Measurements from ENCODE around the gene NSF. TPM values are rescaled to one million over a fixed set of nuclear protein-coding genes. Genes with fewer than 3 reads are reported as not detected.
"Not testable (repeated sequence)": the region's sequence is repeated elsewhere in the genome, so short reads cannot be mapped to it uniquely, and the experiment has no call there.

NSF gene
- total RNA-seq, 1 donor from 2014 or later = 41.3 TPM

DNA sequence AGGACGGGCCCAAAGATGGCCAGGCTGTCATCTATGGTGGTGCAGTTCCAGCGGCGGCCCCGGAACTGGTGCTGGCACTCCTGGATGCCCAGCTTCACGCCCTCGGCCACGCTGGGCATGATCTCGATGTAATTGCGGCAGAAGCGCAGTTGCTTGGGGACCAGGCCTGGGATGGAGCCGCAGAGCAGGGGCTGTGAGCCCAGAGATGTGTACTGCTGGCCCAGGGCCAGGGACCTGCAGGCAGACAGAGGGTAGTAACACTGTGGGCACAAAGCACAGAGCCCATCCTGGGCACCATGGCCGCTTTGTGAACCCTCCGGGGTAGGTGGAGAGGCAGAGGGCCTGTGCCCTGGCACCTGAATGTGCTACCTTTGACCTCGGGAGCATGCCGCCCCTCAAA, 183.2 kb downstream of the NSF start:
- DNase-seq (ENCODE audit: low read depth in 2 of 2) = no peak

- DNase-seq (ENCODE audit: low read depth in 2 of 2) = no peak
These were observed 183.8 kb downstream of the NSF start for GRCh38 chr17:46774108-46774737.

- no peak for DNase-seq (ENCODE audit: low read depth in 2 of 2)
These were observed 186.0 kb downstream of the NSF start for GRCh38 chr17:46776298-46777005.

- DNase-seq (ENCODE audit: low read depth in 2 of 2) = peak in 1 of 2 donors; percentile 21
These were observed 187.8 kb downstream of the NSF start for GRCh38 chr17:46777943-46778915.

GRCh38 chr17:46780003-46780373, 189.5 kb downstream of the NSF start:
- DNase-seq (ENCODE audit: low read depth in 2 of 2) = no peak

GRCh38 chr17:46782250-46782953, 191.9 kb downstream of the NSF start:
- DNase-seq (ENCODE audit: low read depth in 2 of 2) = peak; percentile 26 to 62

DNA sequence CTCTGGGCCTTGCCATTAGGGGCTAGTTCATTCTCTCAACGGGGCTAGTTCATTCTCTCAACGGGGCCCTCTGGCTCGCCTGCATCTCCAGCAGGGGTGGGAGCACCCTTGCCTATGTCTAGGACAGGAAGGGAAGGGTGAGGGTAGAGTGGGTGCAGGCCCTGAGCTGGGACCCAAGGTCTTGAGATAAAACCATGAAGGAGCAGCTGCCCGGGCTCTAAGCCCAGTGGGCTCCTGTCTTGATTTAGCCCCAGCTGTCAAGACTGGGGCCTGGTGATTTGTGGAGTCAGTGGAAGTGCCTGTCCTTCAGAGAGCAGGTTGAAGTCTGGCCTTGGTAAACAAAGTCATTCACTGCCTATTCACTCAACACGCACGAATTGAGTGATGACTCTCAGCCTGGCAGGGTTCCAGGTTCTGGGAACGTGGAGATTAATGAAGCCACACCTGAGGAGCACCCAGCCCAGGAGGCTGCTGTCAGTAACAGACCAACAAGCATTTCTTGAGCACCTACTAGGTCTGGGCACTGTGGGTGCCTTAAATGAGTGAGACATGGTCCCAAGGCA, 192.6 kb downstream of the NSF start:
- DNase-seq (ENCODE audit: low read depth in 2 of 2) = no peak

- no peak for DNase-seq (ENCODE audit: low read depth in 2 of 2)
These were observed 195.2 kb downstream of the NSF start for GRCh38 chr17:46785696-46786095.

GRCh38 chr17:46787478-46787877, 197.0 kb downstream of the NSF start:
- DNase-seq (ENCODE audit: low read depth in 2 of 2) = no peak

- DNase-seq (ENCODE audit: low read depth in 2 of 2) = no peak
These were observed 197.8 kb downstream of the NSF start for GRCh38 chr17:46788300-46788699.

GRCh38 chr17:46788796-46789195, 198.3 kb downstream of the NSF start:
- DNase-seq (ENCODE audit: low read depth in 2 of 2) = no peak

DNA sequence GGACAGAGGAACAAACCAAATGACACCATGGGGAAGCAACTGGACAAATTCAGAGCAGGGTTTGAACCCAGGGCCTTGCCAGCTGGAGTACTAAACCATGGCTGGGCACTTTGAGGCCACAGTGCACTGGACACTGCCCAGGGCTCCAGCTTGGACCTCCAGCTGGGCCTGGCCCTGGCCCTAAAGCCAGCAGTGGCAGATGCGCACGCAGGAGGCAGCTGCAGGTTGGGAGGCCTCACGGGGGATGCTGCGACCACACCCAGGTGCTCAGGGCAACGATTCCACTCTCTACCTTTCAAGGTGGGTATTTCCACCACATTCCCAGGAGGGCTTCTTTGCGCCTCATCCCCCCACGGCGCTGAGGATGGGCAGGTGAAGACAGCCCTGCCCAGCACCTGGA, 199.1 kb downstream of the NSF start:
- DNase-seq (ENCODE audit: low read depth in 2 of 2) = no peak

GRCh38 chr17:46790216-46790615, 199.7 kb downstream of the NSF start:
- no peak for DNase-seq (ENCODE audit: low read depth in 2 of 2)

DNA sequence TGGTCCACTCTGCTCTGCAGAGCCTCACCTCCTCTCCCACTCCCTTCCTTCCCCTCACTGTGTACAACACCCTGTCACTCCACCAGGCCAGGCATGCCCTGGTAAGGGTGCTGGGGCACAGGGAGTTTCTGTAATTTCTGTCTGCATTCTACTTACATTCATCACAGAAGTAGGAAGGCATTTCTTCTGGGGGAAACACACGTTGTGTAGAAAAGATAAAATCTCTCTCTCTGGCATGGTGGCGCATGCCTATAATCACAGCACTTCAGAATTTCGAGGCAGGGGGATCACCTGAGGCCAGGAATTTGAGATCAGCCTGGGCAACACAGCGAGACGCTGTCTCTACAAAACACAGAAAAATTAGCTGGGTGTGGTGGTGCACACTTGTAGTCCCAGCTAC, 201.1 kb downstream of the NSF start:
- no peak for DNase-seq (ENCODE audit: low read depth in 2 of 2)

DNA sequence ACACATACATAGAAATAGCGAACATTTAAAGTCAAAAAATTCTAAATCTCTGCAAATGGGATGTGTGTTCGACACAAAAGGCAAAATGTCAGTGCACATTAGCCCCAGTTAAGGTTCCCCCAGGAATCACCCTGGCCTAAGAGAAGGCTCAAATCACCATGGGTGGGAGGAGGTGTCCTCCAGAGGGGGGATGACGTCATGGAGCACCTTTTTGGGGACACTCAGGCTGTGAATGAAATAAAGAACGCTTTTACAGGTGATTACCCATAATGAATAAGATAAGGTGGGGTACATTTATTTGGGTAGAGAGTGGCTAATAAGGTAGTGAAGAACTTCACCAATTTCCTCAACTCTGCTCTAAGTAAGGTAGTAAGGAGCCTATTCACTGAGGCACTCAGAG, 201.6 kb downstream of the NSF start:
- no peak for DNase-seq (ENCODE audit: low read depth in 2 of 2)

- DNase-seq (ENCODE audit: low read depth in 2 of 2) = not testable (repeated sequence)
These were observed 202.6 kb downstream of the NSF start for GRCh38 chr17:46793023-46793422.

DNA sequence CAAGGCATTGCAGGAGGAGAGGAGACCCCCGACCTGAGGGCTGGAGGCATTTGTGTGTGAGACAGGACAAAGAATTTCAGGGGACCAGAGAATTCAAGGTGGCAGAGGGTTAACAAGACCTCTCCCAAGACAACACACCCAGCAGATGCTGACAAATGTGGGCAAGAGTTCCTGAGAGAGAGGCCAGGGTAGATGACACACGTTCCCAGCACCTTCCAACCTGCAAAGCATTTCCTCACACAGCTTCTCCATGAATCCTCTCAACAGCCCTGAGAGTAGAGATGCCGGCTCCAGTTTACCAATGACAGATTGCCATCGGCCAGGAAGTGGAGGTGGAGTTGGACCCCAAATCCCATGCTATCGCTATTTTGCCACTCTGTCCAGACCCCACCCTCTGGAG, 203.1 kb downstream of the NSF start:
- no peak for DNase-seq (ENCODE audit: low read depth in 2 of 2)

DNA sequence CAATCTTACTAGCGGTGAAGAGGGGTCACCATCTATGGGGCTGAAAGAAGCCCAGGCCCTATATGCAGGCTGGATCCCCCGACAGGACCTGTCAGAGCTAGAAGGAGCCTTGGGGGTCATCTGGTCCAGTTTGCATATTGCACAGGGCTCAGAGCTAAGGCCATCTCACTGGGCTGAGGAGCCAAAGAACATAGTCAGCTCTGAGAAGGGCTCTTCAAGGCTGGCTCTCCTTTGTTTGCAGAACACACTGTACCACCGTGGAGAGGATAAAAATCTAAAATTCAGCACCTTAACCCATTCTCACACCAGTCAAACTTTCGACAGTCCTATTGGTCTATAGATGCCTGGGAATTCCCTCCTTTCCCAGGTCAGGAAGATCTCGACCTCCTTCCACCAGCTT, 203.8 kb downstream of the NSF start:
- DNase-seq (ENCODE audit: low read depth in 2 of 2) = no peak

- no peak for DNase-seq (ENCODE audit: low read depth in 2 of 2)
These were observed 205.0 kb downstream of the NSF start for GRCh38 chr17:46795379-46795952.

DNA sequence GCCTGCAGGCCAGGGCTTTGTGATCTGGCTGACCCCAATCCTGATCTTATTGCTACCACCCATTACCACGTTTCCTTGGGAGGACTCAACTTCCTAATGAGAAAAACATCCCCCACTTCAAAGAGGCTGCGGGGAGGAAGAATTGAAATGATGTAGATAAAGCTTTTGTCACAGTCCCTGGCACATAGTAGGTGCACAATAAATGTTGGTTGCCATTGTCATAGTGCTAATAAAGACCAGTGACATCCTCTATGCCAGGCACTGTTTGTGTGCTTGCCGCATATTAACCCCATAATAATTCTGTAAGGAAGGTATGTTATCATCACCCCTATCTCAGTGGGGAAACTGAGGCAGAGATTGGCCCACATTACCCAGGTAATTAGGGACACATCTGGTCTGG, 205.6 kb downstream of the NSF start:
- DNase-seq (ENCODE audit: low read depth in 2 of 2) = no peak

GRCh38 chr17:46796524-46796923, 206.1 kb downstream of the NSF start:
- DNase-seq (ENCODE audit: low read depth in 2 of 2) = no peak

Measured in dermis microvascular lymphatic vessel endothelial cell (primary cell).